Suppressor macrophage treated with lipopolysaccharide for 4 hours (primary cell): Measurements from ENCODE around the gene FN1.
"Not testable (repeated sequence)": the region's sequence is repeated elsewhere in the genome, so short reads cannot be mapped to it uniquely, and the experiment has no call there.

ENCODE experiments used
- DNase-seq: peaks from one replicate; pipeline ENCODE4 v3.0.0-alpha.2; 2020

The FN1 gene

GRCh38 chr2:215363461-215364156, 72.3 kb downstream of the FN1 start:
- no peak for DNase-seq

GRCh38 chr2:215363039-215363438, 72.8 kb downstream of the FN1 start:
- DNase-seq: no peak

- DNase-seq: no peak
These were observed 73.3 kb downstream of the FN1 start for GRCh38 chr2:215362562-215362904.

GRCh38 chr2:215361876-215362561, 73.8 kb downstream of the FN1 start:
- DNase-seq: no peak

GRCh38 chr2:215361211-215361875, 74.5 kb downstream of the FN1 start:
- no peak for DNase-seq

- DNase-seq: no peak
These were observed 75.3 kb downstream of the FN1 start for GRCh38 chr2:215360596-215360995.

GRCh38 chr2:215360059-215360458, 75.8 kb downstream of the FN1 start:
- DNase-seq: not testable (repeated sequence)

GRCh38 chr2:215359576-215359922, 76.3 kb downstream of the FN1 start:
- no peak for DNase-seq

GRCh38 chr2:215358891-215359575, 76.8 kb downstream of the FN1 start:
- DNase-seq: no peak

- no peak for DNase-seq
These were observed 77.5 kb downstream of the FN1 start for GRCh38 chr2:215358312-215358845.

GRCh38 chr2:215357660-215358059, 78.2 kb downstream of the FN1 start:
- DNase-seq: no peak

- no peak for DNase-seq
These were observed 78.9 kb downstream of the FN1 start for GRCh38 chr2:215356948-215357461.

GRCh38 chr2:215356334-215356947, 79.4 kb downstream of the FN1 start:
- no peak for DNase-seq

- DNase-seq: no peak
These were observed 80.1 kb downstream of the FN1 start for GRCh38 chr2:215355801-215356200.

- no peak for DNase-seq
These were observed 80.8 kb downstream of the FN1 start for GRCh38 chr2:215354771-215355695.

GRCh38 chr2:215352602-215353001, 83.3 kb downstream of the FN1 start:
- DNase-seq: no peak

- DNase-seq: no peak
These were observed 88.0 kb downstream of the FN1 start for GRCh38 chr2:215347878-215348277.

- no peak for DNase-seq
These were observed 96.8 kb downstream of the FN1 start for GRCh38 chr2:215338883-215339679.

GRCh38 chr2:215332872-215333595, 102.8 kb downstream of the FN1 start:
- no peak for DNase-seq

- no peak for DNase-seq
These were observed 107.8 kb downstream of the FN1 start for GRCh38 chr2:215328066-215328465.
